ENCODE data around the gene EXT2. TPM values are rescaled to one million over a fixed set of nuclear protein-coding genes. Genes with fewer than 3 reads are reported as not detected.

EXT2 gene
- total RNA-seq, 1 donor from 2014 or later, result 73.9 TPM

DNA sequence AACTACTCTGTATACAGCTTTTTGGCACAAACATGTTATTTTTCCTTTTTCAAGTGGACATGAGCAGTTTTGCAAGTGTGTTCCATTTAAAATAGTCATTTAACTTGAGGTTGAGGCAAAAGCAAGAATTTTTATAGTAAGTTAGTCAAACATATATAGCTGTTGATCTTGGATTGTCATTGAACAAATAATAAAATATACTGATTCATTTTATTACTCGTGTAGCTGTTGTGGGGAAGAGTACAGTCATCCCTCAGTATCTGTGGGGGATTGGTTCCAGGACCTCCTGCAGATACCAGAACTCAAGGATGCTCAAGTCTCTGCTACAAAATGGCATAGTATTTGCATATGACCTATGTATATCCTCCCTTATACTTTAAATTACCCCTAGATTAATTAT is 45.3 kb downstream of the EXT2 start:
- H3K36me3 Mint-ChIP-seq (ENCODE audit: insufficient read depth), result peaks cover 12% of the 10 kb centered on the region
- TF ChIP-seq, protein P1, sequence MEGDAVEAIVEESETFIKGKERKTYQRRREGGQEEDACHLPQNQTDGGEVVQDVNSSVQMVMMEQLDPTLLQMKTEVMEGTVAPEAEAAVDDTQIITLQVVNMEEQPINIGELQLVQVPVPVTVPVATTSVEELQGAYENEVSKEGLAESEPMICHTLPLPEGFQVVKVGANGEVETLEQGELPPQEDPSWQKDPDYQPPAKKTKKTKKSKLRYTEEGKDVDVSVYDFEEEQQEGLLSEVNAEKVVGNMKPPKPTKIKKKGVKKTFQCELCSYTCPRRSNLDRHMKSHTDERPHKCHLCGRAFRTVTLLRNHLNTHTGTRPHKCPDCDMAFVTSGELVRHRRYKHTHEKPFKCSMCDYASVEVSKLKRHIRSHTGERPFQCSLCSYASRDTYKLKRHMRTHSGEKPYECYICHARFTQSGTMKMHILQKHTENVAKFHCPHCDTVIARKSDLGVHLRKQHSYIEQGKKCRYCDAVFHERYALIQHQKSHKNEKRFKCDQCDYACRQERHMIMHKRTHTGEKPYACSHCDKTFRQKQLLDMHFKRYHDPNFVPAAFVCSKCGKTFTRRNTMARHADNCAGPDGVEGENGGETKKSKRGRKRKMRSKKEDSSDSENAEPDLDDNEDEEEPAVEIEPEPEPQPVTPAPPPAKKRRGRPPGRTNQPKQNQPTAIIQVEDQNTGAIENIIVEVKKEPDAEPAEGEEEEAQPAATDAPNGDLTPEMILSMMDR (IDR thresholded peaks at IDR 0.05; ENCODE audit: unreplicated experiment), result no peak
- H3K4me3 Mint-ChIP-seq (ENCODE audit: low read depth), result no peak overlapping the region
- no peaks in the 10 kb centered on the region for H3K27me3 Mint-ChIP-seq
- H3K27ac Mint-ChIP-seq, result no peak overlapping the region
- DNase-seq (ENCODE audit: low spot score, unreplicated experiment), result no peak
- no peaks in the 10 kb centered on the region for H3K9me3 Mint-ChIP-seq (ENCODE audit: low read depth)
- H3K4me1 Mint-ChIP-seq (ENCODE audit: low read depth), result peaks cover 15% of the 10 kb centered on the region

DNA sequence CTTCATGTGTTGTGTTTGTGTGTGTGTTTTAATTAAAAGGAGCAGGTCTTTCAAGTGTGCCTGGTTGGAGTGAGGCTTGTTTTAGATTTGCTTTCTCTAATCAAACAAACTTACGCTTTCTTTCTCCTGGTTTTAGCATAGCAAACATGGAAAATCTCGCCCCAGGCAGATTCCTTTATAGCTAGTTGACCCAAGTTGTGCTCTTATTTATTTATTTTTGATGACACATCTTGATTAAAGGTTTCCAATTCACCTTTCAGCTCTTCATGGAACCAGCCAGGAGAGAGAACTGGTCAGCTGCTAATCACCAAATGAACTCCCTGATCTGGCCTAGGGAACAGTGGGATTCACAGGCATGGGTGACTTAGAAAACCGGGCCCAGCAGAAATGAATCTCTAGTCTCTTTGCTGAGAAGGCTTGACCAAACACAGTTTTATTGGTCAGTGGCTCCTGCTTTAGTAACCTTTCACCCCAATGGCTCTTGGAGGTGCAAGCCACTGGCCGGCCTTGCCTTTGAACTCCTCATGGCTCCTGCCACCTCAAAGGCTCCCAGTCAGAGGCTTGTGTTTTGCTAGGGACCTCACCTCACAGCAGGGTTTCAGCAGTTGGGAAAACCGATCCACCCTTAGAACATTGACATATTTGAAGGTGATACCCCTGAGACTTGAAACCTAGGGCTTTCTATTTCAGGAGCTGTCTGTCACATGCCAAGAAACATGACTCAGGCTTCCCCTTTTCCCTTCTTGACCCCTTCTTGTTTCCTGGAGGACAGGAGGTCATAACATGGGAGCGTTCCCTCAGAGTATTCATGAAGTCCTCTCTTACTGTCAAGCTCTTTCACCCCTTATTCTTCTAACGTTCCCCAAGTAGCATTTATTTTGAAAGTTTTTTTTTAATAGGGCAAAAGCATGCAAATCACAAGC is 48.8 kb downstream of the EXT2 start:
- H3K27me3 Mint-ChIP-seq, result no peaks in the 10 kb centered on the region
- H3K4me1 Mint-ChIP-seq (ENCODE audit: low read depth), result peaks cover 10% of the 10 kb centered on the region
- no peaks in the 10 kb centered on the region for H3K9me3 Mint-ChIP-seq (ENCODE audit: low read depth)
- no peak overlapping the region for H3K4me3 Mint-ChIP-seq (ENCODE audit: low read depth)
- no peak overlapping the region for H3K27ac Mint-ChIP-seq
- H3K36me3 Mint-ChIP-seq (ENCODE audit: insufficient read depth), result peaks cover 19% of the 10 kb centered on the region
- TF ChIP-seq, protein P1 (IDR thresholded peaks at IDR 0.05; ENCODE audit: unreplicated experiment), result no peak
- no peak for DNase-seq (ENCODE audit: low spot score, unreplicated experiment)

DNA sequence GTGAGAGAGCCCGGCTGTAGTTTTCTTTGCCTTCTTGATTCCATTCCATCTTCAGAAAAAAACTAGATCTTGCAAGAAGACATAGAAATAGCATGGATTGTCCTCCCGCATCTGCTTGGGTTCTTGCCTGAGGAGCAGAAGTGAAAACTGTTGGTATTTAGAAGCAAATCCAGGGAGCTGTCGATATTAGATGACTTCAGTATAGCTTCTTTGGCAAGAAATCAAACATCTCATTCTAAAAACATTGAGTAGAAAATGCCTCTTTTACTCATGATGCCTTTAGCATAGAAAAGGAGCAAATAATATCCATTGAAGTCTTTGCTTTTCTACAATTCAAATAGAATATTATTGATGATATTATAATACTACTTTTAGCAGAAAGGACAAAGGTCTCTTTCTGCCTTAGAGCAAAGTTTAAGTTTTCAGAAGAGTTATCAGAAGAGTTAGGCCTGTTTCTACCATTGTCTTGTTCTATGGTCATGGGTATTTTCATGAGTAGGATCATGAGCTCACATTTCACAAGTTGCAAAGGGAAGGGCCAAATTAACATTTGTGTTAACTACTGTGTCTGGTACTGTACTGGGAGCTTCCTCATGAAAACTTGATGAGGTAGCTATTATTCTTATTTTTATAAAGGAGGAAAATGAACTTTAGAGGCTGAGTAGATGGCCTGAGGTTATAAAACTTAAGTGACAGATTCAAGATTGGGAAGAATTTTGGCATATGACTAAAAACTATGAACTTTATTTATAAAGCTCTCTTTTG is 49.7 kb downstream of the EXT2 start:
- TF ChIP-seq, protein P1 (IDR thresholded peaks at IDR 0.05; ENCODE audit: unreplicated experiment), result no peak
- no peak for DNase-seq (ENCODE audit: low spot score, unreplicated experiment)
- Mint-ChIP-seq H3K36me3 (ENCODE audit: insufficient read depth) (peaks cover 24% of the 10 kb centered on the region), H3K9me3 (ENCODE audit: low read depth) (no peaks in the 10 kb centered on the region), H3K27ac (no peak overlapping the region), H3K27me3 (no peaks in the 10 kb centered on the region), H3K4me1 (ENCODE audit: low read depth) (peaks cover 5% of the 10 kb centered on the region), H3K4me3 (ENCODE audit: low read depth) (no peak overlapping the region)

DNA sequence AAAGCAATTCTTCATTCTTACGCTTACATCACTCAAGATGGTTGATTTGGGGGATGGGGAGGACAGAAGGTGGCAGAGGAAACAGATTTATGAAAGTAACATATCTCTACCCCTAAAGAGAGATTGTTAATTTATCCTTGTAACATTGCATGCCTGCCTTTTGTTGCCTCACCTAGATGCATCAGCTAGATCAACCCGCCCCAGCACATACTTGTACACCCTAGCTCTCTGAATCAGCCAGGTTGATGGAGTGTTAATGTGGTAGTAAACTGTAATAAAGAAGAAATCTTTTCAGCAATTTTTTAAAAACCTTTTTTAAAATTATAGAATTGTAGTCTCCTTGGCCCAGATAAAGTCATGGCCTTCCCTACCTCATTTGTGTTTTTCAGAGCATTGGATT is 51.5 kb downstream of the EXT2 start:
- no peak for DNase-seq (ENCODE audit: low spot score, unreplicated experiment)
- TF ChIP-seq, protein P1 (IDR thresholded peaks at IDR 0.05; ENCODE audit: unreplicated experiment), result no peak
- H3K27me3 Mint-ChIP-seq, result no peaks in the 10 kb centered on the region
- peaks cover 39% of the 10 kb centered on the region for H3K36me3 Mint-ChIP-seq (ENCODE audit: insufficient read depth)
- no peak overlapping the region for H3K4me3 Mint-ChIP-seq (ENCODE audit: low read depth)
- peaks cover 10% of the 10 kb centered on the region for H3K9me3 Mint-ChIP-seq (ENCODE audit: low read depth)
- no peak overlapping the region for H3K27ac Mint-ChIP-seq
- H3K4me1 Mint-ChIP-seq (ENCODE audit: low read depth), result peaks cover 5% of the 10 kb centered on the region

DNA sequence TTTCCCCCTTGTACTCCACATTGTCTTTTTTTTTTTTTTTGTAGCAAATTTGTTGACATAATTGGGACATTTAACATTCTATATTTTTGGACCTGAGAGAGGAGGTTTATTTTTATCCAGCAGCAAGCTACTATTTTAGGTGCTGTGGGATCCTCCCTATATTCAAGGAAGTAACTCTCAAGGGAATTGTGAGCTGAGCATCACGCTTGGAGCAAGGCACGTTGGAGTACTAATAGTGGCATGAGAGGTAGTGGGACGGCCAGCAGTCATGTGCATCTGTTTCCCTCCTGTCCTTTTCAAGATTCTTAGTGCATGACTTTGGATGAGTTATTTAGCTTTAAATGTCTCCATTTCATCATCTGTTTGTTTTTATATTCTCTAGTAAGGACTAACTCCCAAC is 52.3 kb downstream of the EXT2 start:
- Mint-ChIP-seq H3K4me1 (ENCODE audit: low read depth) (peaks cover 5% of the 10 kb centered on the region), H3K36me3 (ENCODE audit: insufficient read depth) (peaks cover 43% of the 10 kb centered on the region), H3K27ac (no peak overlapping the region)

More for the DNA sequence above, 52.3 kb downstream of the EXT2 start:
- Mint-ChIP-seq H3K27me3 (no peaks in the 10 kb centered on the region), H3K4me3 (ENCODE audit: low read depth) (no peak overlapping the region), H3K9me3 (ENCODE audit: low read depth) (peaks cover 13% of the 10 kb centered on the region)
- DNase-seq (ENCODE audit: low spot score, unreplicated experiment), result no peak
- TF ChIP-seq, protein P1 (IDR thresholded peaks at IDR 0.05; ENCODE audit: unreplicated experiment), result no peak

Data from progenitor cell of endocrine pancreas (in vitro differentiated cells).